ENCODE data around the gene HMCES. TPM values are rescaled to one million over a fixed set of nuclear protein-coding genes. Genes with fewer than 3 reads are reported as not detected.
A peak's percentile ranks its signal among the peaks of the same experiment; 100 is the strongest.

HMCES gene
- total RNA-seq, 1 experiment from 2014 or later = 83.6 TPM

GRCh38 chr3:129343643-129344360 is 65.1 kb downstream of the HMCES start:
- H3K27me3 Mint-ChIP-seq (ENCODE audit: unreplicated experiment) = peaks cover 49% of the 10 kb centered on the region

GRCh38 chr3:129344540-129345220 is 66.0 kb downstream of the HMCES start:
- Mint-ChIP-seq H3K4me3 (ENCODE audit: low read depth, unreplicated experiment) (peak overlapping the region; percentile 51), H3K27me3 (ENCODE audit: unreplicated experiment) (peaks cover 52% of the 10 kb centered on the region), H3K4me1 (ENCODE audit: low read depth, unreplicated experiment) (peaks cover 14% of the 10 kb centered on the region), H3K36me3 (ENCODE audit: insufficient read depth, unreplicated experiment) (no peaks in the 10 kb centered on the region), H3K27ac (ENCODE audit: unreplicated experiment) (no peak overlapping the region), H3K9me3 (ENCODE audit: low read depth, unreplicated experiment) (no peaks in the 10 kb centered on the region)
- BruUV-seq (replicated peaks) = no TSS peak
- CTCF ChIA-PET = no interaction called here
- TF ChIP-seq CTCF (IDR thresholded peaks at IDR 0.05; ENCODE audit: unreplicated experiment) = no peak
- DNase-seq = peak; percentile 63
- intact Hi-C loops (cut with micrococcal nuclease; ENCODE audit: unreplicated experiment) = no loop called here

More at GRCh38 chr3:129343643-129344360, 65.1 kb downstream of the HMCES start:
- no peak overlapping the region for H3K27ac Mint-ChIP-seq (ENCODE audit: unreplicated experiment)
- BruUV-seq (replicated peaks) = no TSS peak
- intact Hi-C loops (cut with micrococcal nuclease; ENCODE audit: unreplicated experiment) = no loop called here
- CTCF ChIA-PET = interaction anchor here (0.6 kb wide), 1 partner anchor 12 kb away, joined by 3 read pairs; no protein-coding TSS in a partner anchor
- peak; percentile 77 for TF ChIP-seq CTCF (IDR thresholded peaks at IDR 0.05; ENCODE audit: unreplicated experiment)
- H3K4me3 Mint-ChIP-seq (ENCODE audit: low read depth, unreplicated experiment) = peak overlapping the region; percentile 51
- H3K9me3 Mint-ChIP-seq (ENCODE audit: low read depth, unreplicated experiment) = no peaks in the 10 kb centered on the region
- DNase-seq = peak; percentile 83
- no peaks in the 10 kb centered on the region for H3K36me3 Mint-ChIP-seq (ENCODE audit: insufficient read depth, unreplicated experiment)
- H3K4me1 Mint-ChIP-seq (ENCODE audit: low read depth, unreplicated experiment) = peaks cover 14% of the 10 kb centered on the region

- BruUV-seq (replicated peaks) = no TSS peak
- intact Hi-C loops (cut with micrococcal nuclease; ENCODE audit: unreplicated experiment) = no loop called here
- Mint-ChIP-seq H3K4me3 (ENCODE audit: low read depth, unreplicated experiment) (no peak overlapping the region), H3K27ac (ENCODE audit: unreplicated experiment) (no peak overlapping the region), H3K4me1 (ENCODE audit: low read depth, unreplicated experiment) (peaks cover 14% of the 10 kb centered on the region), H3K36me3 (ENCODE audit: insufficient read depth, unreplicated experiment) (no peaks in the 10 kb centered on the region), H3K27me3 (ENCODE audit: unreplicated experiment) (peaks cover 58% of the 10 kb centered on the region), H3K9me3 (ENCODE audit: low read depth, unreplicated experiment) (no peaks in the 10 kb centered on the region)
- TF ChIP-seq CTCF (IDR thresholded peaks at IDR 0.05; ENCODE audit: unreplicated experiment) = no peak
- CTCF ChIA-PET = no interaction called here
- DNase-seq = no peak
These were observed 66.6 kb downstream of the HMCES start for GRCh38 chr3:129345281-129345680.

- H3K4me1 Mint-ChIP-seq (ENCODE audit: low read depth, unreplicated experiment) = peaks cover 14% of the 10 kb centered on the region
- DNase-seq = no peak
- H3K9me3 Mint-ChIP-seq (ENCODE audit: low read depth, unreplicated experiment) = no peaks in the 10 kb centered on the region
- H3K36me3 Mint-ChIP-seq (ENCODE audit: insufficient read depth, unreplicated experiment) = no peaks in the 10 kb centered on the region
- no peak overlapping the region for H3K27ac Mint-ChIP-seq (ENCODE audit: unreplicated experiment)
- CTCF ChIA-PET = no interaction called here
- no peak for TF ChIP-seq CTCF (IDR thresholded peaks at IDR 0.05; ENCODE audit: unreplicated experiment)
- no TSS peak for BruUV-seq (replicated peaks)
- no peak overlapping the region for H3K4me3 Mint-ChIP-seq (ENCODE audit: low read depth, unreplicated experiment)
- peaks cover 65% of the 10 kb centered on the region for H3K27me3 Mint-ChIP-seq (ENCODE audit: unreplicated experiment)
- intact Hi-C loops (cut with micrococcal nuclease; ENCODE audit: unreplicated experiment) = no loop called here
These were observed 67.3 kb downstream of the HMCES start for GRCh38 chr3:129345971-129346370.
